Stimulated activated CD4-positive, alpha-beta T cell treated with anti-CD3 and anti-CD28 coated beads, Interleukin-12 subunit alpha, Interleukin-12 subunit beta, amount 100 ng/mL, for 24 hours (primary cell): ENCODE measurements around the gene DUSP11.
"Not testable (repeated sequence)": the region's sequence is repeated elsewhere in the genome, so short reads cannot be mapped to it uniquely, and the experiment has no call there.

Experiments
- DNase-seq, 2 experiments: peaks; one replicate each; pipeline ENCODE4 v3.0.0-alpha.2; 2020; ENCODE audit warnings: low read depth in 2 of 2

Gene DUSP11

GRCh38 chr2:73772819-73773218 is 7.1 kb downstream of the DUSP11 start:
- DNase-seq, result no peak

- DNase-seq, result no peak
Measured at GRCh38 chr2:73770725-73771124, 9.2 kb downstream of the DUSP11 start.

GRCh38 chr2:73766994-73767393 is 12.9 kb downstream of the DUSP11 start:
- no peak for DNase-seq

- DNase-seq, result no peak
Measured at GRCh38 chr2:73766349-73766748, 13.6 kb downstream of the DUSP11 start.

GRCh38 chr2:73764945-73765344 is 15.0 kb downstream of the DUSP11 start:
- no peak for DNase-seq

- no peak for DNase-seq
Measured at GRCh38 chr2:73762571-73762970, 17.3 kb downstream of the DUSP11 start.

- DNase-seq, result no peak
Measured at GRCh38 chr2:73759904-73760303, 20.0 kb downstream of the DUSP11 start.

- no peak for DNase-seq
Measured at GRCh38 chr2:73759285-73759764, 20.6 kb downstream of the DUSP11 start.

GRCh38 chr2:73754332-73754731 is 25.6 kb downstream of the DUSP11 start:
- DNase-seq, result not testable (repeated sequence)

GRCh38 chr2:73749314-73749713 is 30.6 kb downstream of the DUSP11 start:
- no peak for DNase-seq

GRCh38 chr2:73746877-73747208 is 33.1 kb downstream of the DUSP11 start:
- no peak for DNase-seq

- DNase-seq, result no peak
Measured at GRCh38 chr2:73746015-73746876, 33.7 kb downstream of the DUSP11 start.

- DNase-seq, result no peak
Measured at GRCh38 chr2:73740767-73741166, 39.1 kb downstream of the DUSP11 start.

- no peak for DNase-seq
Measured at GRCh38 chr2:73739101-73739500, 40.8 kb downstream of the DUSP11 start.

GRCh38 chr2:73736855-73737779 is 42.8 kb downstream of the DUSP11 start, which contains the start of gene TPRKB:
Gene TPRKB, minus strand, starts transcription at chr2:73737345. Its CDS starts 2,776 bp downstream, at chr2:73734569.
- DNase-seq, result peak; percentile 91 to 93

- no peak for DNase-seq
Measured at GRCh38 chr2:73736378-73736777, 43.5 kb downstream of the DUSP11 start.

- DNase-seq, result no peak
Measured at GRCh38 chr2:73730810-73731209, 49.1 kb downstream of the DUSP11 start.

GRCh38 chr2:73728711-73729110 is 51.2 kb downstream of the DUSP11 start:
- DNase-seq, result no peak

- no peak for DNase-seq
Measured at GRCh38 chr2:73728043-73728442, 51.9 kb downstream of the DUSP11 start.

GRCh38 chr2:73726657-73727056 is 53.2 kb downstream of the DUSP11 start:
- DNase-seq, result not testable (repeated sequence)

GRCh38 chr2:73718851-73719621 is 60.9 kb downstream of the DUSP11 start:
- DNase-seq, result no peak

GRCh38 chr2:73718421-73718820 is 61.5 kb downstream of the DUSP11 start:
- DNase-seq, result no peak
